HUES64 (cell line): ENCODE measurements around the gene ISCA1.
"Not testable (repeated sequence)": the region's sequence is repeated elsewhere in the genome, so short reads cannot be mapped to it uniquely, and the experiment has no call there.

Experiments
- H3K27ac ChIP-seq: 2 replicates; pipeline ENCODE4 v1.7.0; 2013; ENCODE audit warnings: low read depth, low read length, inconsistent platforms
- H3K27me3 ChIP-seq: 2 replicates; pipeline ENCODE4 v1.6.1; 2013; ENCODE audit warnings: mild to moderate bottlenecking, low read length; ENCODE audit not compliant: insufficient read depth
- H3K36me3 ChIP-seq: 2 replicates; pipeline ENCODE4 v1.6.1; 2013; ENCODE audit warnings: mild to moderate bottlenecking, low read length; ENCODE audit not compliant: insufficient read depth
- H3K4me1 ChIP-seq: 2 replicates; pipeline ENCODE4 v1.6.1; 2013; ENCODE audit warnings: mild to moderate bottlenecking, low read length, moderate library complexity; ENCODE audit not compliant: insufficient read depth
- H3K4me3 ChIP-seq: 2 replicates; pipeline ENCODE4 v1.5.1; 2013; ENCODE audit warnings: mild to moderate bottlenecking, low read length, moderate library complexity
- H3K9ac ChIP-seq: 2 replicates; pipeline ENCODE4 v1.6.1; 2013; ENCODE audit warnings: mild to moderate bottlenecking, low read depth, low read length
- H3K9me3 ChIP-seq: 2 replicates; pipeline ENCODE4 v1.6.1; 2013; ENCODE audit warnings: low read depth, low read length; ENCODE audit not compliant: insufficient read depth
- WGBS: fragments of 150-250, 120-280 bp; methylation state at CpG from one replicate; pipeline ENCODE4 v1.1.7; 2013; ENCODE audit warnings: missing lambda C conversion rate; 5-methylcytosine and 5-hydroxymethylcytosine counted together

The ISCA1 gene

GRCh38 chr9:86312959-86313358, 30.6 kb upstream of the ISCA1 start:
- H3K27ac ChIP-seq, H3K9me3 ChIP-seq, H3K9ac ChIP-seq, H3K4me1 ChIP-seq, H3K27me3 ChIP-seq, H3K4me3 ChIP-seq: not testable (repeated sequence)
- 90% methylated on average over 1 of the region's 2 CpGs for WGBS
- H3K36me3 ChIP-seq, result peaks cover 85% of the 10 kb centered on the region

- WGBS, result 100% methylated on average over 1 of the region's 1 CpG
- Histone ChIP-seq H3K27ac (no peak overlapping the region), H3K9me3 (peaks cover 6% of the 10 kb centered on the region; the same call in 1 of the 2 replicates), H3K4me3 (no peak overlapping the region), H3K4me1 (peaks cover 16% of the 10 kb centered on the region), H3K36me3 (peaks cover 72% of the 10 kb centered on the region), H3K9ac (no peak overlapping the region), H3K27me3 (no peaks in the 10 kb centered on the region)
Observed at GRCh38 chr9:86308687-86309086, 26.3 kb upstream of the ISCA1 start.

GRCh38 chr9:86304236-86304730, 21.9 kb upstream of the ISCA1 start:
- Histone ChIP-seq H3K27ac (peak overlapping the region; percentile 85; the same call in 1 of the 2 replicates), H3K36me3 (peaks cover 85% of the 10 kb centered on the region), H3K4me1 (peaks cover 25% of the 10 kb centered on the region), H3K9me3 (no peaks in the 10 kb centered on the region), H3K27me3 (no peaks in the 10 kb centered on the region), H3K9ac (no peak overlapping the region; the same call in 1 of the 2 replicates), H3K4me3 (no peak overlapping the region)
- 51% methylated on average over 2 of the region's 3 CpGs for WGBS

- Histone ChIP-seq H3K27ac (peak overlapping the region; percentile 85), H3K9me3 (no peaks in the 10 kb centered on the region), H3K36me3 (peaks cover 85% of the 10 kb centered on the region), H3K4me3 (no peak overlapping the region), H3K27me3 (no peaks in the 10 kb centered on the region), H3K4me1 (peaks cover 25% of the 10 kb centered on the region), H3K9ac (peak overlapping the region; percentile 34; the same call in 1 of the 2 replicates)
- WGBS, result 59% methylated on average over 4 of the region's 4 CpGs
Observed at GRCh38 chr9:86303316-86303975, 21.1 kb upstream of the ISCA1 start.

- H3K36me3 ChIP-seq, result peaks cover 82% of the 10 kb centered on the region
- no peak overlapping the region for H3K27ac ChIP-seq
- H3K9ac ChIP-seq, result no peak overlapping the region
- H3K4me3 ChIP-seq, result no peak overlapping the region
- H3K27me3 ChIP-seq, result no peaks in the 10 kb centered on the region
- no peaks in the 10 kb centered on the region for H3K9me3 ChIP-seq
- 93% methylated on average over 1 of the region's 1 CpG for WGBS
- H3K4me1 ChIP-seq, result peaks cover 25% of the 10 kb centered on the region
Observed at GRCh38 chr9:86301686-86302085, 19.3 kb upstream of the ISCA1 start.

- no peak overlapping the region for H3K9ac ChIP-seq
- H3K36me3 ChIP-seq, result peaks cover 82% of the 10 kb centered on the region
- no peak overlapping the region for H3K27ac ChIP-seq
- no peaks in the 10 kb centered on the region for H3K9me3 ChIP-seq
- peaks cover 25% of the 10 kb centered on the region for H3K4me1 ChIP-seq
- no peak overlapping the region for H3K4me3 ChIP-seq
- 95% methylated on average over 2 of the region's 2 CpGs for WGBS
- H3K27me3 ChIP-seq, result no peaks in the 10 kb centered on the region
Observed at GRCh38 chr9:86300701-86301100, 18.4 kb upstream of the ISCA1 start.

- Histone ChIP-seq H3K9me3 (no peaks in the 10 kb centered on the region), H3K4me3 (no peak overlapping the region), H3K27ac (no peak overlapping the region), H3K36me3 (peaks cover 81% of the 10 kb centered on the region), H3K4me1 (peaks cover 11% of the 10 kb centered on the region), H3K27me3 (no peaks in the 10 kb centered on the region), H3K9ac (no peak overlapping the region)
- 90% methylated on average over 11 of the region's 11 CpGs for WGBS
Observed at GRCh38 chr9:86298873-86299272, 16.5 kb upstream of the ISCA1 start.

- not testable (repeated sequence) for H3K4me3 ChIP-seq, H3K27me3 ChIP-seq, H3K27ac ChIP-seq, H3K36me3 ChIP-seq, H3K9me3 ChIP-seq, H3K9ac ChIP-seq
- H3K4me1 ChIP-seq, result peaks cover 25% of the 10 kb centered on the region
- 92% methylated on average over 4 of the region's 6 CpGs for WGBS
Observed at GRCh38 chr9:86290341-86290740, 8.0 kb upstream of the ISCA1 start.

- Histone ChIP-seq H3K36me3 (no peaks in the 10 kb centered on the region; the same call in 1 of the 2 replicates), H3K27me3 (no peaks in the 10 kb centered on the region), H3K27ac (peak overlapping the region; percentile 27; the same call in 1 of the 2 replicates), H3K9me3 (no peaks in the 10 kb centered on the region), H3K4me1 (peaks cover 25% of the 10 kb centered on the region), H3K4me3 (no peak overlapping the region), H3K9ac (no peak overlapping the region)
- WGBS, result 55% methylated on average over 4 of the region's 6 CpGs
Observed at GRCh38 chr9:86288499-86289198, 6.3 kb upstream of the ISCA1 start.

GRCh38 chr9:86287013-86287412, 4.7 kb upstream of the ISCA1 start:
- Histone ChIP-seq H3K36me3 (no peaks in the 10 kb centered on the region), H3K4me3 (no peak overlapping the region), H3K27ac (no peak overlapping the region), H3K9ac (peak overlapping the region; percentile 35; the same call in 1 of the 2 replicates), H3K9me3 (no peaks in the 10 kb centered on the region), H3K4me1 (peaks cover 31% of the 10 kb centered on the region), H3K27me3 (peaks cover 3% of the 10 kb centered on the region; the same call in 1 of the 2 replicates)
- 15% methylated on average over 6 of the region's 7 CpGs for WGBS

GRCh38 chr9:86286278-86286677, 3.9 kb upstream of the ISCA1 start:
- no peak overlapping the region for H3K9ac ChIP-seq
- H3K4me1 ChIP-seq, result peaks cover 31% of the 10 kb centered on the region
- peaks cover 3% of the 10 kb centered on the region; the same call in 1 of the 2 replicates for H3K27me3 ChIP-seq
- H3K4me3 ChIP-seq, result no peak overlapping the region
- H3K27ac ChIP-seq, result no peak overlapping the region; the same call in 1 of the 2 replicates
- no peaks in the 10 kb centered on the region for H3K36me3 ChIP-seq
- 64% methylated on average over 3 of the region's 3 CpGs for WGBS
- H3K9me3 ChIP-seq, result no peaks in the 10 kb centered on the region
